C4-2B (cell line): ENCODE measurements around the gene ALOX15.

ENCODE experiments used
- H3K27ac ChIP-seq: fragments of 450-650 bp; 2 replicates; pipeline ENCODE4 v1.5.1; 2017
- ZFX ChIP-seq: fragments of 450-650 bp; IDR thresholded peaks from 2 replicates; pipeline ENCODE4 v1.6.1; 2017
- TF ChIP-seq, protein P1 (sequence below): fragments of 450-650 bp; conservative IDR thresholded peaks from 2 replicates; pipeline ENCODE4 v1.5.1; 2017; ENCODE audit warnings: mild to moderate bottlenecking

ALOX15 gene

DNA sequence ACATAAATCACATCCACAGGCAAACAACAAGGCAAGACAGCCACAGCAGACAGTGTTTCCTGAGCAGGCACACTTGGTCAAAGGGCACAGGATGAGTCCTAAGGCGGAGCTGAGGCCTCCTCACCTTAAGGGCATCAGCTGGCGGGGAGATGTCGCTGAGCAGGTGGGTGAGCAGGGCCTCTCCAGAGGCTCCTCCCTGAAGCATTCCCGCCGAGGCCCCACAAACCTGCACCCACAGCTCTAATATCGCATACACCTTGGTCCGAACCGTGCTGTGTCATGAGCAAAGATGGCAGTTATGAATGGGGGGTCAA lies 33.2 kb upstream of the ALOX15 start:
- no peak overlapping the region for H3K27ac ChIP-seq
- TF ChIP-seq, protein P1, sequence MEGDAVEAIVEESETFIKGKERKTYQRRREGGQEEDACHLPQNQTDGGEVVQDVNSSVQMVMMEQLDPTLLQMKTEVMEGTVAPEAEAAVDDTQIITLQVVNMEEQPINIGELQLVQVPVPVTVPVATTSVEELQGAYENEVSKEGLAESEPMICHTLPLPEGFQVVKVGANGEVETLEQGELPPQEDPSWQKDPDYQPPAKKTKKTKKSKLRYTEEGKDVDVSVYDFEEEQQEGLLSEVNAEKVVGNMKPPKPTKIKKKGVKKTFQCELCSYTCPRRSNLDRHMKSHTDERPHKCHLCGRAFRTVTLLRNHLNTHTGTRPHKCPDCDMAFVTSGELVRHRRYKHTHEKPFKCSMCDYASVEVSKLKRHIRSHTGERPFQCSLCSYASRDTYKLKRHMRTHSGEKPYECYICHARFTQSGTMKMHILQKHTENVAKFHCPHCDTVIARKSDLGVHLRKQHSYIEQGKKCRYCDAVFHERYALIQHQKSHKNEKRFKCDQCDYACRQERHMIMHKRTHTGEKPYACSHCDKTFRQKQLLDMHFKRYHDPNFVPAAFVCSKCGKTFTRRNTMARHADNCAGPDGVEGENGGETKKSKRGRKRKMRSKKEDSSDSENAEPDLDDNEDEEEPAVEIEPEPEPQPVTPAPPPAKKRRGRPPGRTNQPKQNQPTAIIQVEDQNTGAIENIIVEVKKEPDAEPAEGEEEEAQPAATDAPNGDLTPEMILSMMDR: no peak
- TF ChIP-seq ZFX: no peak

DNA sequence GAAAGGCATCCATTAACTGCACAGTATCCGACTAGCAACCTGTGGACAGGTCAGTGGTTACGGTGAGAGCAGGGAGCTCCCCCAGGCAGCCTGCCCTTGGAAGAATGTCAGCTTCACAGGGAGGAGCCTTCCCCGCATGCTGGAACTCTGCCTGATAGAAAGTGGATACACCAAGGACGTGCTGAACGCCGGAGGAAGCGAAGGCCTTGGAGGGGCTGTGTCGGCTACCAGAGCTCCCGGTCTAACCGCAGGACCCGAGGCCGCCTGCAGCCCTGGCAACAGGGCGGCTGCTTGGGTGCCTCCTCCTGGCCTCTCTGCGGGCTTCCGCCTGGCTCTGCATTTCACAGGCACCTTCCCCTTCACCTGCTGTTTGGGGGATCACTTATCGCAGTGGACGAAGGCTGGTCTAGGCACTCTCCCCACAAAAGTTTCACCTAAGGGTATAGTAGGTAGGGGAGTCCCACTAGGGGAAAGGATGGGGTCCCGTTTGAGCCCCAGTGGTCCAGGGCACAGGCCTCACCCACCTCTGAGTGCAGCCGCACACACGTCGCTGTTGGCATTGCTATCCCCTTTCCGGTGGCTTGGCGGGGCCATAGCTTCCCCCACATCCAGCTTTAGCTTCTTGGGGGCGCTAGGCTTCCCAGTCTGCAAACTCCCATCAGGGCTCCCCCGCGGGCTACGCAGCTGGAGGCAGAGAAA lies 32.7 kb upstream of the ALOX15 start:
- TF ChIP-seq ZFX: no peak
- TF ChIP-seq, protein P1: no peak
- no peak overlapping the region for H3K27ac ChIP-seq

DNA sequence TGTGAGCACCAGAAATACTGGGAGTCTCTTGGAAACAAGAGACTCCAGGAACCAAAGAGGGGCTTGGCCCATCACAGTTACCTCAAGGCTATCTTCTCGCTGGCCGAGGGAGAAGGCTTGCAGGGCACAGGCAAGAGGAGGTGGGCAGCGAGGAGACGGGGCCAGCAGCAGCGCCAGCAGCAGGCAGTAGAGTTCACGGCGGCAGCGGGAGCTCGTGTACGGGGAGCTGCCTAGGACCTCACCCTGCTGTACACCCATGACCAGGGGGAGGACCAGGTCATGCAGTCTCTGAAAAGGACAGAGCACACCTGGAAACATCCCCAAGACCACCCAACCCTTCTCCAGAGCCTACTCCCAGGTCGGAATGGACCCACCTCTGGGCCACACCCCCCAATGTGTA lies 31.7 kb upstream of the ALOX15 start:
- TF ChIP-seq ZFX: no peak
- TF ChIP-seq, protein P1: no peak
- H3K27ac ChIP-seq: no peak overlapping the region

DNA sequence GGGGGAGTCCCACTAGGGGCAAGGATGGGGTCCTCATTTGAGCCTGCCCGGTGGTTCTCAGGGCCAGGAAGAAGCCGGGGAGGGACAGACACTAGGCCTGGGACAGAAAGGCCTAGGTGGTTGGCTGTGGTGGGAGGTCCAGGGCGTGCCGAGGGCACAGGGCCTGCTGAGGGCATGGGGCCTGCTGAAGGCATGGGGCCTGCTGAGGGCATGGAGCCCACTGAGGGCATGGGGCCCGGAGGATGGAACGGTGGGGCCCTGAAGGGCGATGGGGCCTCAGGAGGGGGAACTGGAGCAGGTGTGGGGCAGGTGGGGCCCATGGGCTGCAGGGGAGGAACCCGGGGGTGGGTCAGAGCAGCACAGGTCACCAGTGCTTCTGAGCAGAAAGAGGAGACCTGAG lies 31.3 kb upstream of the ALOX15 start:
- TF ChIP-seq, protein P1: no peak
- TF ChIP-seq ZFX: no peak
- no peak overlapping the region for H3K27ac ChIP-seq

DNA sequence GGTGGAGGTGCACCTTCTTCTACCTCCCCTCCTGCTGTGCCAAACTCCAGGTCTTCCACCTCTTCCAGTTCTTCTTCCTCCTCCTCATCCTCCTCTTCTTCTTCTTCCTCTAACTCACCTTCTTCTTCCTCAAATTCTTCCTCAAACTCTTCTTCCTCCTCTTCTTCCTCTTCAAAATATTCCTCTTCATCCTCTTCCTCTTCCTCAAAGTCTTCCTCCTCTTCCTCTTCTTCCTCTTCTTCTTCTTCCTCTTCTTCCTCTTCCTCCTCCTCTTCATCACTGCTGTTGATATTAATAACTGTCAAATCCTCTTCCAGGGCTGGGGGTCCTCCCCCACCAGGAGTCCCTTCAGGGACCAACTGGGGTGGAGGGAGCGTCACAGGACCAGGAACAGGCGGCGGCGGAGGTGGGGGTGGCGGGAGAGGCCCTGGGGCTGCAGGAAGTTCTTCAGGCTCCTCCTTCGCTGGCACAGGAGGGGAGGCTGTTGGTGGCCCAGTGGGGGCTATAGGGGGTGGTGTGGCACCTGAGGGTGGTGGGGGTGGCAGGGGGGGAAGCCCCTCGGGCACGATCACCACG lies 30.7 kb upstream of the ALOX15 start:
- TF ChIP-seq, protein P1: no peak
- TF ChIP-seq ZFX: no peak
- H3K27ac ChIP-seq: no peak overlapping the region

DNA sequence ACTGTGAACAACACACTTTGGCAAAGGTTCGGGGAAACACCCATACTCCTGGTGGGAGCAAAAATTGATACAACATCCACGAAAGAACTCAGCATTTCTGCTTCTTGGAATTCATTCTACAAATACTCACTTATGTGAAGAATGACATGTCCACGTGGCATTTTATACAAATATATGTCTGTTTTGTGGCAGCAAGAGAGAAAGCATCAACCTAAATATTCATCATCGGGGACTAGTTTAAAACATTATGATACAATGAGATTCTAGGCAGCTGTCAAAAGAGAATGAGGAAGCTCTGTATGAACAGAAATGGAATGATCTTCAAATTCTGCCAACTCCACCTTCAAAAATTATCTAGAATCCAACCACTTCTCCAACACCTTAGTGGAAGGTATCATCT lies 25.7 kb upstream of the ALOX15 start:
- no peak overlapping the region for H3K27ac ChIP-seq
- TF ChIP-seq, protein P1: no peak
- TF ChIP-seq ZFX: no peak

DNA sequence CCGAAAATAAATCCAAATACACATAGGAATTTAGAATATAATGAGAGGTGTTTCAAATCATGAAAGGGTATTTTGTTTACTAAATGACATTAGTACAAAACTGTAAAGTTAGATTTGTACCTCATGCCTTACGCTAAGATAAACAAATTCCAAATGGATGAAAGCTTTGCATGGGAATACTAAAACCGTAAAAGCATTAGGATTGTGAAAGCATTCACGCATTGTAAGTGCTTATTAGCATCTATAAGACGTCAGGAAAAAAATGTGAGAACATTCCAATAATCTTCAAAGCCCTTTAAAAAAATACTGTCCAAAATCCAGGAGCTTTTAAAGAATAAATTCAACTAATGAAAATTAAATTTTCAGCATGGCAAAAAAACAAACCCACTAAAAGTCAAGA lies 24.8 kb upstream of the ALOX15 start:
- no peak overlapping the region for H3K27ac ChIP-seq
- TF ChIP-seq ZFX: no peak
- TF ChIP-seq, protein P1: no peak
